Measurements from ENCODE around the gene ST6GALNAC5. TPM values are rescaled to one million over a fixed set of nuclear protein-coding genes. Genes with fewer than 3 reads are reported as not detected.

ST6GALNAC5 gene
- total RNA-seq, 4 donors from 2014 or later, result not detected

DNA sequence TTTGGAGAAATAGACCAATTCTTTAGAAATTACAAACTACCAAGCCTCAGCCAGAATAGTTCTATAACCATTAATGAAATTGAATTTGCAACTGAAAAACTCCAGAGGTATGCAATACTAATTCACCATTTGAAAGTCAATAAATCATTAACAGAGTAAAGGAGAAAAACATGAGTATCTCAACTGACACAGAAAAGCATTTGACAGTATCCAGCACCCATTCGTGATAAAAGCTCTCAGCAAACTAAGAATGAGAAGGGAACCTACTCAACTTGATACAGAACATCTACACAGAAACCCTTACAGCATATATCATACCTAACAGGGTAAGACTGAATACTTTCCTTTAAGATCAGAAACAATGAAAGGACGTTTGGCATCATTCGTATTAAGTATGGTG, 54.3 kb downstream of the ST6GALNAC5 start:
- TF ChIP-seq, protein P1, sequence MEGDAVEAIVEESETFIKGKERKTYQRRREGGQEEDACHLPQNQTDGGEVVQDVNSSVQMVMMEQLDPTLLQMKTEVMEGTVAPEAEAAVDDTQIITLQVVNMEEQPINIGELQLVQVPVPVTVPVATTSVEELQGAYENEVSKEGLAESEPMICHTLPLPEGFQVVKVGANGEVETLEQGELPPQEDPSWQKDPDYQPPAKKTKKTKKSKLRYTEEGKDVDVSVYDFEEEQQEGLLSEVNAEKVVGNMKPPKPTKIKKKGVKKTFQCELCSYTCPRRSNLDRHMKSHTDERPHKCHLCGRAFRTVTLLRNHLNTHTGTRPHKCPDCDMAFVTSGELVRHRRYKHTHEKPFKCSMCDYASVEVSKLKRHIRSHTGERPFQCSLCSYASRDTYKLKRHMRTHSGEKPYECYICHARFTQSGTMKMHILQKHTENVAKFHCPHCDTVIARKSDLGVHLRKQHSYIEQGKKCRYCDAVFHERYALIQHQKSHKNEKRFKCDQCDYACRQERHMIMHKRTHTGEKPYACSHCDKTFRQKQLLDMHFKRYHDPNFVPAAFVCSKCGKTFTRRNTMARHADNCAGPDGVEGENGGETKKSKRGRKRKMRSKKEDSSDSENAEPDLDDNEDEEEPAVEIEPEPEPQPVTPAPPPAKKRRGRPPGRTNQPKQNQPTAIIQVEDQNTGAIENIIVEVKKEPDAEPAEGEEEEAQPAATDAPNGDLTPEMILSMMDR (IDR thresholded peaks at IDR 0.05; ENCODE audit: low read depth), result no peak

DNA sequence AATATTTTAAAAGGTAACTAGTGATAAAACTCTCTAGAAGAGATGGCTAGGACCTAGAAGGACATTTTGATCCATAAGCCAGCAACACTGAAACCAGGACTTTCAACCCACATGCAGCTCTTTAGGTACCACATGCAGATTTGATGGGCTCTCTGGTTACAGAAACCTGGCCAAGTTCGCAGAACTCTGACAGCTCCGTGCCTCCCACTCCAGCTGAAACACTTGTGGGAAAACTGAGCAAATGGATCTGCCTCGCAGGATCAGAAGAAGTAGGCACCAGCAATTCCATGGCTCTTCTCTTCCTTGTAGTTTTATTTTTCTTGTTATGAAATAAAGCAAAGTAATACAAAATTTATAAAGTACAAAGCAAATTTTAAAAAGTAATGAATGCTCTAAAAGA, 58.5 kb downstream of the ST6GALNAC5 start:
- TF ChIP-seq, protein P1 (IDR thresholded peaks at IDR 0.05; ENCODE audit: low read depth), result no peak

DNA sequence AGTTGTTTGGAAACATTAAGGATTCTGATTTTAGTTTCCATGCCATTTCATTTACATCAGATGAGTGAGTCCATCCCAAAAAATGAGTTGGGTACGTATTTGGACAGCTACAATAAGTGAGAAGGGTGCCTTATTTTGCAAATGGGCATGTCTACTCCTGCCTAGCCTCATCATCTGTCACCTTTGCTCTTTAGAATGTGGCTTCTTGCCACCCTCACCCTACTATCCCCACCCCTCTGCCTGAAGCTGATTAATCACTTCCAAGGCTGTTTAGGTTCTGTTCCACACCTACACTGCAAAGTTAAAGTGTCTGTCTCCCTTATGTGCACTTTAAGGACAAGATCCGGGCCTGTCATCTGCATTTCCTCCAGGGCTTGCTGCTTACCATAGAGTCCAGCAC, 61.2 kb downstream of the ST6GALNAC5 start:
- TF ChIP-seq, protein P1 (IDR thresholded peaks at IDR 0.05; ENCODE audit: low read depth), result no peak

DNA sequence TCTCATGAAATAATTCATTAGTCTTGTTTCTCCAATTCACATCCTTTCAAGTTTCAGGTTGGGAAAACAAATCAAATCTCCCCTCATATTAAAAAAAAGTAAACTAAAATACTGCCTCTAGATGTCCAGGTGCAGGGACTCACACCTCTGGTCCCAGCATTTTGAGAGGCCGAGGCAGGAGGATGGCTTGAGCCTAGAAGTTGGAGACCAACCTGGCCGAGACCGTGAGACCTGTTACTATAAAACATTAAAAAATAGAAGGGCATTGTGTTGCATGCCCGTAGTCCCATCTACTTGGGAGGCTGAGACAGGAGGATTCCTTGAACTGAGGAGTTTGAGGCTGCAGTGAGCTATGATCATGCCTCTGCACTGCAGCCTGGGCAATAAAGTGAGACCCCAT, 61.9 kb downstream of the ST6GALNAC5 start:
- TF ChIP-seq, protein P1 (IDR thresholded peaks at IDR 0.05; ENCODE audit: low read depth), result no peak

DNA sequence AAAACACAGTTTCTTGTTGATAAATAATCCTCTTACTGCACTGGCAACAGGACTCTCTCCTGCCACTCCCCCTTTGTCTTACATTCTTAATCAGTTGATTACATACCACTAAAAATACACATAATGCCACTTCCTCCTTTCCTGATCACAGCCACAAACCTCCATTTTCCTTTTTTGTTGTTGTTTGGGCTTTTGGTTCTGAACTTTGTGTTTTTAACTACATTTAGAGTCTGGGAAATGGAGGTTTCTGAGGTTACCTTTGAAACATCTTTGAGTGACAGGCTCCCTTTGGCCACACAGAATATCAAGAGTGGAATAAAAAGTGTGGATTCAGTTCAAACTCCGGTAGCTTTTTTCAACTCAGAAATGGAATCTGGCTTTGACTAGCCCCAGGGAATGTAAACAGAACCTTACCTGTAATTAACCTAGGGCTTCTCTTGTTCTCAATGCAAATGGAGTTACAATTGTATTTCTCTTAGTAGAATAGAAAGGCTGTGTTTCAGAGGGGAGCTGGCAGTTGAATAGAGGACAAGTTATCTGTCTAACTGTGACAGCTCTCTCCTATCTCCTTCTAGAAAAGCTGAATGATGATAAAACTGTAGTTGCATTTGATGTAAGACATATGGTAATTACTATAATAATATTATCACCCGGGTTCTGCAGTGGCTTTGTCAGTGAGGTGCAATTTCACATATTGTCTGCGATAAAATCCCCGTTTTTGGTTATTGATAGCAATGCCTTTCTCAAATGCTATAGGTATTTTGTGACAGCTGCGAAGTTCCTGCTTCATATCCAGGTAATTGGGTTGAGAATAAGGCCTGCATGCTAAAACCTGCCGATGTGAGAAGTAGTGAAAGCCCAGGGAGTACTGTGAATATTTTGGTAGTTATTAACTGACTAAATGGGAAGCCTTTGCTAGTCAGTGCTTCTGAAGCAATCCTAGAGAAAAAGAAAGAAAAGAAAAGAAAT, 66.9 kb downstream of the ST6GALNAC5 start:
- TF ChIP-seq, protein P1 (IDR thresholded peaks at IDR 0.05; ENCODE audit: low read depth), result no peak

DNA sequence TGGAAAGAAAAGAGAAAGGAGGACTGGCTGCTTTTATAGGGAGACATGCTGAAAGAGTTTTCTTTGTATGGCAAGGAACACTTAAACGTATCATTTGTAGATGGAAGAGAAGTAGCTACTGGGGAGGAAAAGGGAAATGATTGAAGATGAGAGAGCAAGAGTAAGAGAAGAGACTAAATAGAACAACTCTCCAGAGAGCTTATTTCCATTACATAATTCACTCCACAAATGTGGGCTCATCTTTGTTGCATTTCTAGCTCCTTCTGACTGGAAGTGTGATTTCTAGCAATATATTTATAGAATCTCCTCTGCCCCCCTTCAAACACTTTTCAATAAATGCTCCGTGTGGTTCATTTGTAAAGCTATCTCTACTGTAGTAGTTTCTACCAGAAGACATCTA, 71.0 kb downstream of the ST6GALNAC5 start:
- TF ChIP-seq, protein P1 (IDR thresholded peaks at IDR 0.05; ENCODE audit: low read depth), result no peak

DNA sequence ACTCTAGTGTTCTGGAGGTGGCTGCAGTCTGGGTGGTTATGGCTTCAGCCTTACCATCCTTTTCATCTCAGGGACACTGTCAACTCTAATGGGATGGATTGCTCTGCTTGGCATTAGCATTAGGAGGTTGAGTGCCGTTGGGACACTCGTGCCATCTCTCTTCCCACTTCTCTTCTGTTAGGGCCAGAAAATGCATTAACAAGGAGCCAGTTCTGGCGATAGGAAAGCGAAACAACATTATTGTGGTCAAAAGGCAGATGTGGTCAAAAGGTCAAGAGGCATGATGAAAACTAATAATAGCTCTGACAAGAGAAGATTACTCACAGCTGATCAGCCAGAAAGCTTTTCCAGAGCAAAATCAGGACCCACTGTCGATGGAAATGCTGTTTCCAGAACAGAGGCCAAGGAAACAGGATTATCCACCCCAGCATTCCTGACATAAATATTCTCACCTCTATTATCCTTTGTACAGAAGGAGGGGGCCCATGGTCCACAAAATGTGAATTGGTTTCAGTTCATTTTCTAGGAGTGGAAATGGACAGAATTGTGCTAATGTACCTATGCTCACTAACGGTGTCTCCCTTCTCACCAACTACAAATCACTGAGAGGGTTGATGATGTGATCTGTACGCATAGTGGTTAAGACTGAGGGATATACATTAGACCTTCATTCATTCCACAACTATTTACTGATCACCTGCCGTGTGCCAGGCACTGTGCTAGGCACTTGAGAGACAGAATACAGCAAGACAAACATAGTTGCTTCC, 72.0 kb downstream of the ST6GALNAC5 start:
- TF ChIP-seq, protein P1 (IDR thresholded peaks at IDR 0.05; ENCODE audit: low read depth), result no peak
